Loucy (cell line): ENCODE data around the gene CHRNA9.

Source experiments
- H2AFZ ChIP-seq: fragments of 200-600 bp; sonication (generic); 2 replicates; pipeline ENCODE4 v1.6.0; 2016; ENCODE audit warnings: antibody characterized with exemption, mild to moderate bottlenecking, low read length, moderate library complexity
- H3F3A ChIP-seq: fragments of 200-600 bp; 2 replicates; pipeline ENCODE4 v1.6.0; 2016; ENCODE audit warnings: antibody characterized with exemption, low read depth, mild to moderate bottlenecking
- H3K27me3 ChIP-seq: fragments of 200-600 bp; sonication (generic); 2 replicates; pipeline ENCODE4 v1.6.1; 2014; ENCODE audit warnings: low read length, mild to moderate bottlenecking; ENCODE audit not compliant: insufficient read depth, poor library complexity, severe bottlenecking
- H3K36me3 ChIP-seq: fragments of 200-600 bp; sonication (generic); 2 replicates; pipeline ENCODE4 v1.6.1; 2016; ENCODE audit warnings: low read length; ENCODE audit not compliant: insufficient read depth
- H3K4me1 ChIP-seq: fragments of 200-600 bp; sonication (generic); 2 replicates; pipeline ENCODE4 v1.5.1; 2014; ENCODE audit warnings: low read length, mild to moderate bottlenecking; ENCODE audit not compliant: insufficient read depth, poor library complexity, severe bottlenecking
- H3K4me2 ChIP-seq: fragments of 200-600 bp; sonication (generic); 2 replicates; pipeline ENCODE4 v1.6.0; 2014; ENCODE audit warnings: antibody characterized with exemption, low read length, low read depth, mild to moderate bottlenecking; ENCODE audit not compliant: poor library complexity, severe bottlenecking
- H3K4me3 ChIP-seq: fragments of 200-600 bp; sonication (generic); 2 replicates; pipeline ENCODE4 v1.5.1; 2014; ENCODE audit warnings: low read length, mild to moderate bottlenecking, mixed read lengths; ENCODE audit not compliant: poor library complexity, severe bottlenecking
- H3K79me2 ChIP-seq: fragments of 200-600 bp; sonication (generic); 2 replicates; pipeline ENCODE4 v1.6.1; 2014; ENCODE audit warnings: low read length; ENCODE audit not compliant: insufficient read depth
- H3K9ac ChIP-seq: fragments of 200-600 bp; sonication (generic); 2 replicates; pipeline ENCODE4 v1.6.0; 2014; ENCODE audit warnings: mild to moderate bottlenecking, low read depth, low read length, moderate library complexity; ENCODE audit not compliant: poor library complexity, severe bottlenecking
- H3K9me2 ChIP-seq: fragments of 200-600 bp; sonication (generic); replicated peaks from 2 replicates; pipeline ENCODE4 v1.6.1; 2016; ENCODE audit warnings: low read depth, low read length, mixed read lengths
- H3K9me3 ChIP-seq: fragments of 200-600 bp; sonication (generic); 2 replicates; pipeline ENCODE4 v1.6.1; 2014; ENCODE audit warnings: mild to moderate bottlenecking, antibody characterized with exemption, low read length, low read depth; ENCODE audit not compliant: insufficient read depth
- H4K20me1 ChIP-seq: fragments of 200-600 bp; sonication (generic); 2 replicates; pipeline ENCODE4 v1.6.0; 2014; ENCODE audit warnings: antibody characterized with exemption, low read length, mild to moderate bottlenecking; ENCODE audit not compliant: insufficient read depth, poor library complexity, severe bottlenecking
- EZH2phosphoT487 ChIP-seq: fragments of 200-600 bp; IDR thresholded peaks from 2 replicates; pipeline ENCODE4 v1.6.1; 2018; ENCODE audit warnings: antibody characterized with exemption, mild to moderate bottlenecking, moderate library complexity, borderline replicate concordance
- TF ChIP-seq, protein P1 (sequence below): fragments of 200-600 bp; sonication (generic); conservative IDR thresholded peaks from 2 replicates; pipeline ENCODE4 v1.5.1; 2014; ENCODE audit warnings: mild to moderate bottlenecking, antibody characterized with exemption, low read length

The CHRNA9 gene

DNA sequence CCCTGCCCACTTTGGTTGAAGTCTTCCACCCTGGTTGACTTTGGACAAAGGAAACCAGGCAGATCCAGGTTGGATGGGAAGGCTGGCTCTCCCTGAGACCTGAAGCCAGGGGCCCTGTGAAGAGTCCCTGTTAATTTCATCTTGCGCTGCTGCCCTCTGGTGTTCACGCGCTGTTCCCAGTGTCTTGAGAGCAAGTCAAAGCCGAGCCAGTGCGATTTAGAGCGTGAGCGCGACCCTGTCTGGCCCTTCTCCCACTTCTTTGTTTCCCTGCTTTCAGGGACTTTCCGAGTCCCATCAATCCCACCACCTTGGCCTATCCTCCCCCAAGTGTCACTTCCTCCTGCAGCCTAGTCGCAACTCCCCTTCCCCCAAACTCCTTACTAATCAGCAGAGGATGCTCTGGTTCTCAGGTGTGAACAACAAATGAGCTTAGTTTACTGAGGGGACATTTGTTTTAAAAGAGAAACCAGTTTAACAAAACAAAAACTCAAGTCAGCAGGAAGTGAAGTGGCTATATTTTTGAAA lies 25.8 kb upstream of the CHRNA9 start:
- H2AFZ ChIP-seq: peak overlapping the region; percentile 66; the same call in 1 of the 2 replicates
- no peaks in the 10 kb centered on the region for H4K20me1 ChIP-seq
- H3K4me3 ChIP-seq: peak overlapping the region; percentile 65
- H3K27me3 ChIP-seq: no peaks in the 10 kb centered on the region
- H3K9me2 ChIP-seq: no peaks in the 10 kb centered on the region
- H3F3A ChIP-seq: peaks cover 38% of the 10 kb centered on the region
- H3K4me2 ChIP-seq: peak overlapping the region; percentile 77
- H3K4me1 ChIP-seq: peaks cover 88% of the 10 kb centered on the region
- peaks cover 5% of the 10 kb centered on the region; the same call in 1 of the 2 replicates for H3K9me3 ChIP-seq
- no peak for TF ChIP-seq EZH2phosphoT487
- TF ChIP-seq, protein P1, sequence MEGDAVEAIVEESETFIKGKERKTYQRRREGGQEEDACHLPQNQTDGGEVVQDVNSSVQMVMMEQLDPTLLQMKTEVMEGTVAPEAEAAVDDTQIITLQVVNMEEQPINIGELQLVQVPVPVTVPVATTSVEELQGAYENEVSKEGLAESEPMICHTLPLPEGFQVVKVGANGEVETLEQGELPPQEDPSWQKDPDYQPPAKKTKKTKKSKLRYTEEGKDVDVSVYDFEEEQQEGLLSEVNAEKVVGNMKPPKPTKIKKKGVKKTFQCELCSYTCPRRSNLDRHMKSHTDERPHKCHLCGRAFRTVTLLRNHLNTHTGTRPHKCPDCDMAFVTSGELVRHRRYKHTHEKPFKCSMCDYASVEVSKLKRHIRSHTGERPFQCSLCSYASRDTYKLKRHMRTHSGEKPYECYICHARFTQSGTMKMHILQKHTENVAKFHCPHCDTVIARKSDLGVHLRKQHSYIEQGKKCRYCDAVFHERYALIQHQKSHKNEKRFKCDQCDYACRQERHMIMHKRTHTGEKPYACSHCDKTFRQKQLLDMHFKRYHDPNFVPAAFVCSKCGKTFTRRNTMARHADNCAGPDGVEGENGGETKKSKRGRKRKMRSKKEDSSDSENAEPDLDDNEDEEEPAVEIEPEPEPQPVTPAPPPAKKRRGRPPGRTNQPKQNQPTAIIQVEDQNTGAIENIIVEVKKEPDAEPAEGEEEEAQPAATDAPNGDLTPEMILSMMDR: peak; percentile 88
- H3K9ac ChIP-seq: peak overlapping the region; percentile 75
- no peaks in the 10 kb centered on the region for H3K36me3 ChIP-seq
- peaks cover 41% of the 10 kb centered on the region for H3K79me2 ChIP-seq

DNA sequence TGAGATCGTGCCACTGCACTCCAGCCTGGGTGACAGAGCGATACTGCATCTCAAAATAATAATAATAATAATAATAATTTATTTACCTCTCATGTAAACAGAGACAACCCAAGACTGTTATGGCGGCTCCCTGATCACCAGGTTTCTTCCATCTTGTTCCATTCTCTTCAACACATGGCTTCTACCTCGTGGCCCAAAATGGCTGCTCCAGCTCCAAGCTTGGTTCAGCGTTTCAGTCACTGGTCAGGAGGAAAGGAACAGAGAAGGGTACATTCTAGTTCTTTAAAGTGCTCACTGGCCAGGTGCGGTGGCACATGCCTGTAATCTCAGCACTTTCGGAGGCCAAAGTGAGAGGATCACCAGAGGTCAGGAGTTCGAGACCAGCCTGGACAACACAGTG lies 24.9 kb upstream of the CHRNA9 start:
- Histone ChIP-seq H3F3A (peaks cover 38% of the 10 kb centered on the region), H2AFZ (no peak overlapping the region), H3K4me1 (peaks cover 79% of the 10 kb centered on the region), H3K36me3 (no peaks in the 10 kb centered on the region), H3K4me2 (no peak overlapping the region), H3K9me2 (no peaks in the 10 kb centered on the region), H4K20me1 (no peaks in the 10 kb centered on the region), H3K9ac (no peak overlapping the region), H3K9me3 (no peaks in the 10 kb centered on the region), H3K4me3 (no peak overlapping the region), H3K27me3 (no peaks in the 10 kb centered on the region), H3K79me2 (peaks cover 32% of the 10 kb centered on the region)
- no peak for TF ChIP-seq EZH2phosphoT487
- TF ChIP-seq, protein P1: no peak

DNA sequence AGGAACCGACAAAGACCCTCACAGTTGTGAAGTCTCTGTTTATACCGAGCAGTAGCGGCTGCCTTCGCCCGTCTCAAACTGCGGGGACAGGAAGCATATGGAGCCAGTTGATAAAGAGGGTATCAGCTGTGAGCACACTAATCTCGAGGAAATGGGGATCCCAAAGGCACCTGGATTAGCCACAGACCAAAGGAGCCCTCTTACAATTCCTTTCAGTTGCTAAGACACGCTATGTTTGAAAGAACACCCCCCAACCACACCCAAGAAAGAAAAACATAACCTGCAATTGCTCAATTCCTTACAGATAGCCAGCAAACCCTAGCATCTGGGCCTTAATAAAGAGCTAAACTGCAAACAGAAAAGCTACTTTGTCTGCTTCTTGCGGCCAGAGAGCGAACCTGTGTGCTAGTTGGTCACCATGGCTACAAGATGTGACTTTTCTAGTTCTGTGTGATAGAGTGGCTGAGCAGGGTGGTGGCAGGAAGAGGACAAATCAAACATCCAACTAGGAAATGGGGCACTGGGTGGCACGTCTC lies 23.3 kb upstream of the CHRNA9 start:
- Histone ChIP-seq H4K20me1 (no peaks in the 10 kb centered on the region), H3K9me2 (no peaks in the 10 kb centered on the region), H3K4me3 (peak overlapping the region; percentile 64), H3K4me2 (peak overlapping the region; percentile 71), H3K36me3 (no peaks in the 10 kb centered on the region), H3K79me2 (peaks cover 23% of the 10 kb centered on the region), H3K4me1 (peaks cover 74% of the 10 kb centered on the region), H3K9me3 (no peaks in the 10 kb centered on the region), H3K27me3 (no peaks in the 10 kb centered on the region), H3F3A (peaks cover 36% of the 10 kb centered on the region), H3K9ac (peak overlapping the region; percentile 68), H2AFZ (no peak overlapping the region)
- TF ChIP-seq EZH2phosphoT487: no peak
- TF ChIP-seq, protein P1: no peak
